NCI-H446 (cell line): ENCODE results near the gene BDP1.
"Not testable (repeated sequence)": the region's sequence is repeated elsewhere in the genome, so short reads cannot be mapped to it uniquely, and the experiment has no call there.

Experiments
- DNase-seq, 2 experiments: peaks; one replicate each; lab custom pipeline; 2025; lab: John Stamatoyannopoulos, UW

BDP1 gene

DNA sequence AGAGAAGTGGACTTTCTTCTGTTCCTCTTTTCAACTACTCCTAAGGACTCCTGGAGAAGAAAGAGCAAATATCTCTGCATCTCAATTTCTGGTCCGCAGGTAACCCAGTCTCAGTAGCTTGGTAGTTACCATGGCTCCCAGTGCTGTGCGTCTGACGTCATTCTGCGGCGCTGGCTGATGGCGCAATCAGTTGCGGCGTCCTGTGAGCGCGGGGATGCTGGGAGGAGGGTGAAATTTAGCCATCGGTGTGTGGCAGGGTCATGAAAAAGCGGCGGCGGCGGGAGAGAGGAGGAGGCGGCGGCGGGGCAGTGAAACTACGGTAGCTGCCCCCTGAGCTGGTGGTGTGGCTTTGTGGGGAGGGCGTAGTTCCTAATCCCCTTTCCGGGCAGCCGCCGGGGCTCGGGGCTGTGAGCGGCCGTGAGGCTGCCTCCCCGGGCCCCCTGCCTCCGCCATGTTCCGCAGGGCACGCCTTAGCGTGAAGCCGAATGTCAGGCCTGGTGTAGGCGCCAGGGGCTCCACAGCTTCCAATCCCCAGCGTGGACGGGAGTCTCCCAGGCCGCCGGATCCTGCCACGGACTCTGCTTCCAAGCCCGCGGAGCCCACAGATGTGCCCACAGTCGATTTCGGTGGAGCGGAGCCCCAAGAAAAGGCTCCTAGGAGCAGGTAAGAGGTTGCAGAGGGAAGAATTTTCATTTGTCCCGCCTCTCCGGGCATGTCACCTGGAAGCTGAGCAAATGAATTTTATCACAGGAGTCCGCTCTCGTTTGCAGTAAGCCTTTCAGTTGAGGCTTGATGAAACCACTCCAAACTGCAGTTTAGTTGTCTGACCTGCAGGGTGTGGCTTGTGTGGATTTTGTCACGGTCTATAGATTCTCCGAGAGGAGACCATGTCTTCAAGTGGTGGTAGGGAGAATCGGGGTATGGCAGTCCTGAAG is at the start of gene BDP1:
Gene BDP1 (plus strand): TSS at position 225 of the 935 bp plus-strand sequence. CDS start 227 bp downstream, at position 452.
- DNase-seq, result peak; percentile 88 to 92

DNA sequence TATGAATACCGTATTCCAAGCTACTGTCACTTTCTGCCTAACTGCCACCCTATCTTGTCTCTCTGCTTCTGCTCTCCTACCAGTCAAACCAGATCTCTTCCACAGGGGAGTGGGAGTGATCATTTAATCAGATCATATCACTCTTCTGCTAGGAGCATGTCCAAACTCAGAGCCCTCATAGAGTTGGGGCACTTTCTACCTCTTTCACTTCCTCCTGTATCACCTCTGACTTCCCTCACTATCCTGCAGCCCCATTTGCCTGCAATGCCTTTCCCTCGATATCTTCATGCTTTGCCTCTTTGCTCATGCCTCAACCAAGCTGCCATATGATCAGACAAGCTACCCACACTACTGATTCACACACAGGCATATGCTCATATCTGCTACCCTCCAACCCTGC is 45.4 kb upstream of the BDP1 start:
- DNase-seq, result not testable (repeated sequence)

GRCh38 chr5:71415626-71416025 is 39.8 kb upstream of the BDP1 start:
- not testable (repeated sequence) for DNase-seq

- not testable (repeated sequence) for DNase-seq
Measured at GRCh38 chr5:71418026-71418425, 37.4 kb upstream of the BDP1 start.

DNA sequence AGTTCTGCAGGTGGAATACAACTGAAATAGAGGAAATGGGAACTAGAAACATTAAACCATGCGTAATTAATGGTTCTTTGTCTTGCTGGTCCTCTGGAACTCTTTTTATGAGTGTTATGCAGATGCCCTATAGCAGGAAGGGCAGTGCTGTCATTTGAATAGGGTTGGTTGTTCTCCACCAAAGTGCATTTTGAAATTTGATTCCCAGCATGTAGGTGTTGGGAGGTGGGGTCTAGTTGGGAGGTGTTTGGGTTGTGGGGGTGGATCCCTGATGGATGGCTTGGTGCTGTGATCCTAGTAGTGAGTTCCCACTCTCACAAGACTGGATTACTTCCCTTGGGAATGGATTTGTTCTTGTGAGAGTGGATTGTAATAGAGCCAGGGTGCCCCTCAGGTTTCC is 34.2 kb upstream of the BDP1 start:
- not testable (repeated sequence) for DNase-seq

DNA sequence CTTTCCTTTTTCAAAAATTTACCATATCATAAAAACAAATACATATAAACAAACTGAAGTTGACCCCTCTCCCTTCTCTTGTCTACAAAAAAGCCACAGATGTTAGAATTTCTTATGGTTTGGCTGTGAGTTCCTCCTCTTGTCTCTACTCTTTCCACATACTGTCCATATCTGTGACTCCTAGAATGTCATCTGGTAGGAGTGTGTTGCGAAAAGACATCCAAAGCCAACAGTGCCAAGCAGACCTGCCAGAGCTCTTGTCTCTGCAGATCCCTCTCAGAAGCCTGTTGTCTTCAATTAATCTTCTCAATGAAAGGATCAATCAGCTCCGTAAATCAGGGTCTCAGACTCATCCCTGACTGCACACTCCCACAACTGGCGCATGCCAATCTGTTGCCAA is 31.6 kb upstream of the BDP1 start:
- peak in 1 of 2 experiments; percentile 32 for DNase-seq

DNA sequence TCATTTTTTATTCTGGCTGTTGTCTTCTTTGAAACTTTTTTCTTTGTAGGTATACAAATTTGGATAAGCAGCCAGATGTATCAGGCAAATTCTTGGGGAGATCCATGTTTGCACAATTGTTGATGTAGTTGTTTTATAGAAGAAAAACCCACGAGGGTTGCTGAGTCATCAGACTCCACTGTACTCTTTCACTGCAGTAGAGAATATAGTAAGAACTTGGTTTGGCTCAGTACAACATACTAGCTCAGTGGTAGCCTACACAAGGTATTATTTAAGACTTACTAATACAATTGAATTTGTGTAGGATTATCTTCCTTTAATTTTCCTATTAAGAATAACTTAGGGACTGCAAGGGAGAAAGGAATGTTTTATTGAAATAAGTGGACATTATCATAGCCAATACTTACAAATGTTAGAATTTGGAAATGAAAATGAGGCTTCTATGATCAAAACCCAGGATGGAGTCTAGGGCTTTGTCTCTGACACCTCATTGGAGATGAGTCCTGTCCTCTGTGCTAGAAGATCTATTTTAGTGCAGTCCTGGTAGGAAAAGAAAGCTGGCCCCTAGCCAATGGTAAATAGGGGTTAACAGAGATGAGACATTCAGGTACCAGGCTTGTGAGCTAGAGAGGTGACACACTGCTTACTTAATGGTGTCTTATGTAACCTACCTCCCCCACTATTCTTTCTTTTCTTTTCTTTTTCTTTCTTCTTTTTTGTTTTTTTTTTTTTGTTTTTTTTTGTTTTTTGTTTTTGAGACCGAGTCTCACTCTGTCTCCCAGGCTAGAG is 28.6 kb upstream of the BDP1 start:
- DNase-seq, result not testable (repeated sequence)

DNA sequence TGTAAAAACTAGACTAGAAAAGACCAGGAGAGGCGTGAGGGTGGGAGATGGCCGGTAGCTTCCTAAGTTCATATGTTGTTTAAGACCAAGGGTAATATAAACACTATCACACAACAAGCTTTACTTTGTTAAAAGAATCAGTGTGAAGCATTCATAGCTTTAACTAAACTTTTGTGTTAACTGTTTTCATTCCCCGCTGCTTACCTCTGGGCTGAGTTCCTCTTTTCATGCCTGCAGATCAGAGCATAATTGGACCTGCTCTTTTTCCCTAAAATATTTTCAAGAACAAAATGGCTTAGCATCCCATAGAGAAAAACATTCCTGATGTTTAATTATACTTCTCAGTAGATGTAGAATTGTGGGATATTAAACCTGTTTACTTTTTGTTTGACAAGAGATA is 23.0 kb upstream of the BDP1 start:
- DNase-seq, result not testable (repeated sequence)

DNA sequence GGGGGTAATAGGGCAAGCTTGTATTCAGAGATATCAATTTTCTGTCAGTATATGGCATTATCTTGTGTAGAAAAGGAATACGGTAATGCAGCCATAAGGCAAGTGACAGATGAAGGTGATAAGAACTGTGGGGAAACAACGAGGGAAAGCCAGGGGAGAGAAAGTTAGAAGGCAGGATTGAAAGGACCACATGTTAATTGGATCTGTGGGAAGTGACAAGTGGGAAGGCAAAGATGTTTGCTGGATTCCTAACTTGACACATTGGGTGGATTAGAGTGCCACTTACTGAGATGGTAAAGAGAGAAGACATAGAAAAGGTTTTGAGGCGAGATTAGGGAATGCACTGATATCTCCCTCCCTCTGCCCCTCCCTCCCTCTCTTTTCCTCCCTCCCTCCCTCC is 20.6 kb upstream of the BDP1 start:
- DNase-seq, result not testable (repeated sequence)

GRCh38 chr5:71441564-71441963 is 13.9 kb upstream of the BDP1 start:
- not testable (repeated sequence) for DNase-seq

DNA sequence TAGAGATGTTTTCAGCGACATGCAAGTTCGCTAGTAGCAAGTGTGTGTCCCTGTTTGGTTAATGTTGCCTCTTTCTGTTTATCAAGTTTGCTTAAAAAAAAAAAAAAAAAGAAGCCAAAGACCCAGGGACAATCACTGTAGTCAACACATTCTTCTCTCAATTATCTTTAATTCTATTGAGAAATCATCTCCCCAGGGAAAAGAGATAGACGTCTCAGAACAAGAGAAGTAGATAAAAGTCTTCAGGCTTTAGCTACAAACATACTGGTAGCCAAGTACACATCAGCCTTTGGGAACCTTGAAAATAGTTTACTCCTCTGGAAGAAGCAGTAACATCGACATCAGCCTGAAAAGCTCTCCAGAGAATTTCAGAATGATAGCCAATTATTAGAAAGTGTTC is 11.6 kb upstream of the BDP1 start:
- not testable (repeated sequence) for DNase-seq

- DNase-seq, result not testable (repeated sequence)
Measured at GRCh38 chr5:71445015-71445414, 10.4 kb upstream of the BDP1 start.

DNA sequence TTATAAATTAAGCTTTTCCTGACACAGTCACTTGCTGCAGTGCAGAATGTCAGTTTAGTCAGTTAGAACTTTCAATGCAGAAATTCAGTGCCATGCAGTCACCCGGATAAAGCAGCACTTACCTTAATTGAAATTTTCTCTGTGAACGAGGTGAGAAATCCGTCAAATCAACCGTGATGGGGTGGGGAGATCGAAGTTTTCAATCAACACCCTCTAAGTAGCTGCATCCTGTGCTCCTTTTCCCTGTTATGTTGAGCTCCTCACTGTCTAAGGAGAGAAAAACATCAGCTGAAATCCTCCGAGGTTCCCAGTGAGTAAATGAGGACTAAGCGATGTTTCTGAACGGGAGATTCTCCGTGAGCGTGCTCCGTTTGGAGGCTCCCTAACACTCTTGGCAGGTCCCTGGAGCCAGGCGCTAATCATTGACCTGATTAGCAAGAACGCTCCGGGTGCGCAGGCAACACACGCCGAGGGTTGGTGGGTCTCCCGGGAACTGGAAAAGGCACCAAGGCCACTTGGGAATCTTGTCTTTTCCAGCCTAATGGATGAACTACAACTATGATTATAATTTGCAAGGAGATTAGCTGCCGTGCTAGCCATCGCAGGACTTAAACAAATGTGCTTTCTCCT is 9.8 kb upstream of the BDP1 start:
- DNase-seq, result not testable (repeated sequence)

DNA sequence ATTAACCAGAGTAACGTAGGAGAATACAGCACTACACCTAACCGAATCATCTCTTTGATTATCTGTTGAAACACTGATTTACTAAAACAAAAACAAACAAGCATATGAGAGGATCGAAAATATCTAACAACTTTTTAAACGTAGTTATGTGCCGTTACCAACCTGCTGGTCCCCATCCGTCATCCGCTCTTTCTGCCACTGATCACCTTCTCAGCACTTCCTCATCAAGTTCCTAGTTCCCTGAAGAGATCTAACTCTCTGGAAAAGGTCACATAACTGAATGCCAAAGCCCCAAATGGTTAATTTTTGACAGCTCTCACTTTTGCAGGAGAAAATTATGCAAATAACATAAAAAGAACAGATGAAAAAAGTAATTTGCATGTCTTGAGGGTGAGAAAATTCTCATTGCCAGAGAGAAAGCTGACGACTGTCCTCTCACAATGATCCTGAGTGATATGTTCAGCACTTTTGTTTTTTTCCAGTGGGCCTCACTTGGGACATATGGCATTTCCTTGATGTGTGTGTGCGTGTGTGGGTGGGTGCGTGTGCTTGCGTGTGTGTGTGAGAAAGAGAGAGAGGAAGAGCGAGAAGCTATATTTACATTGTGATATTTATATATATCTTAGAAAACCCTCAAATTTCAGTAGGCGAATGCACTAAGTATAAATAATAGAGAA is 8.8 kb upstream of the BDP1 start:
- DNase-seq, result not testable (repeated sequence)

DNA sequence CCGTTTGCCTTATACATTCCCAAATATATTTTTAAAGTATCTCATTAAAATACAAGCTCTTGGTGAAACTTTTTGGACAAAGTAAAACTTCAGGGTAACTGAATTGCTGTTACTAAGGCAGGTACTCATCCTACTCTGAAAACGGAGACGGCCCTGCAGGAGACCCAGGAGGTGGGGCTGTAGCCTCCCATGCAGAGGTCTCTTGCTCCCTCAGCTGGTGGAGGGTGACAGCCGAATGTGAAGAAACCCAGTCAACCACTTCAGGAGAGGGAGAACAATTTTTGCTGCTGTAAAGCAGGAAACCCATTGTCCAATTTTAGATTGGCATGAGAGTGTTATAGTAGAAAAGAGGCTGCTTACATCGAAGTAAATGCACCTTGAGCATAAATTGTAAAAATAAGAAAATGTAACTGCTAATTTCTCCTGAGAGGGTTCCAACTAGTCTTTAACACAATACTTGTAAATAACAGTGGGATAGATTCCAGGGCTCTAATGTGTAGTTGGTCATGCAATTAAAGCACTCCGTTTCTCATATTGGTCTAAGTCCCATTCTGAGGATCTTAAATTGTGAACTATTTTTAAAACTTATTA is 8.1 kb upstream of the BDP1 start:
- DNase-seq, result peak; percentile 34 to 75

- DNase-seq, result no peak
Measured at GRCh38 chr5:71452876-71453275, 2.6 kb upstream of the BDP1 start.

DNA sequence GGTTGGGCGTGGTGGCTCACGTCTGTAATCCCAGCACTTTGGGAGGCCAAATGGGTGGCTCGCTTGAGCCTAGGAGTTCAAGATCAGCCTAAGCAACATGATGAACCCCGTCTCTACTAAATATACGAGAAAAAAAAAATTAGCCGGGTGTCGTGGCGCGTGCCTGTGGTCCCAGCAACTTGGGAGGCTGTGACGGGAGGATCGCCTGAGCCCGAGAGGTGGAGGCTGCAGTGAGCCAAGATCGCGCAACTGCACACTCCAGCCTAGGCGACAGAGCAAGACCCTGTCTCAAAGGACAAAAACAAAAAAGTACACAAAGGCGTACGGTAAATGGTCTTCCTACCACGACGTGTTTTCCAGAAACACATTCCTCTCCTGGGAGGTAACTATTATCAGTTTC is 538 bp upstream of the BDP1 start:
- no peak for DNase-seq

GRCh38 chr5:71456362-71456743 is 902 bp downstream of the BDP1 start:
- no peak for DNase-seq

DNA sequence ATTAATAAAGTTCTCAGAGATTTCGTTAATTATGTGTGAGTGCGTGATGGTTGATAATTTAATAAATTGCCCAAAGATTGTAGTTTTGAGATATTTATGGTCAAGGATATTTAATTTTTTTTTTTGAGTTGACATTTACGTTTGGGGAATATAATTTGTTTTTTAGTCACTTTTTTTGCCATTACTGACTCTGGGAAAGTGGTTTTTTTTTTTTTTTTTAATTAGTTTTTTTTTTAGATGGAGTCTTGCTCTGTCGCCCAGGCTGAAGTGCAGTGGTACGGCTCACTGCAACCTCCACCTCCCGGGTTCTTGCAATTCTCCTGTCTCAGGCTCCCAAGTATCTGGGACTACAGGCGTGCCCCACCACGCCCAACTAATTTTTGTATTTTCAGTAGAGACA is 1.7 kb downstream of the BDP1 start:
- DNase-seq, result no peak

DNA sequence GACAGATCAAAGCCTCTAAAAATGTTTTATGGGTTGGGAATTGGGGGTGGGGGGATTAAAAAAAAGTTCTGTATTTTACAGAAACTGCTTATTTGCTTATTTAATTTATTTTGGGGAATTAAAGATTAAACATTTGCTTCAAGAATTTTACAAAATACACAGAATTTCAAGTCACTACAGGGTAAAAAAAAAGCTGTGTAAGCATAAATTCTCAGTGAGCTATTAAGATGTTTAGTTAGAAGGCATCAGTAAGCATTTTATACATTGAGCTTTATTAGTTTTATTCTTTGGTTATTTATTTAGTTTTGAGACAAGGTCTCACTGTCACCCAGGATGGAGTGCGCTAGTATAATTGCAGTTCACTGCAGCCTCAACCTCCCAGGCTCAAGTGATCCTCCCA is 5.2 kb downstream of the BDP1 start:
- no peak for DNase-seq

- DNase-seq, result no peak
Measured at GRCh38 chr5:71461360-71461759, 5.9 kb downstream of the BDP1 start.
